GM18909 (cell line): Measurements from ENCODE around the gene HSPA1B.
"Not testable (repeated sequence)": the region's sequence is repeated elsewhere in the genome, so short reads cannot be mapped to it uniquely, and the experiment has no call there.

Source experiments
- ATAC-seq: cut with Tn5 transposase; IDR thresholded peaks from one replicate; pipeline ENCODE4 v1.9.1; 2021; ENCODE audit warnings: mild to moderate bottlenecking; ENCODE audit not compliant: unreplicated experiment, poor library complexity

HSPA1B gene

GRCh38 chr6:31823592-31824196 lies 3.8 kb upstream of the HSPA1B start:
- ATAC-seq = not testable (repeated sequence)

GRCh38 chr6:31825553-31825952 lies 2.0 kb upstream of the HSPA1B start:
- no peak for ATAC-seq

GRCh38 chr6:31826793-31827285 lies 699 bp upstream of the HSPA1B start:
- ATAC-seq = peak; percentile 21

- no peak for ATAC-seq
These were observed 2.2 kb downstream of the HSPA1B start for GRCh38 chr6:31829633-31830283.

- ATAC-seq = no peak
These were observed 3.4 kb downstream of the HSPA1B start for GRCh38 chr6:31830886-31831335.

GRCh38 chr6:31831350-31832215 lies 4.0 kb downstream of the HSPA1B start:
- ATAC-seq = no peak

- ATAC-seq = peak; percentile 42
These were observed 7.1 kb downstream of the HSPA1B start for GRCh38 chr6:31834367-31835250.

GRCh38 chr6:31836047-31836473 lies 8.5 kb downstream of the HSPA1B start:
- no peak for ATAC-seq

- ATAC-seq = no peak
These were observed 9.2 kb downstream of the HSPA1B start for GRCh38 chr6:31836474-31837368.

- no peak for ATAC-seq
These were observed 10.0 kb downstream of the HSPA1B start for GRCh38 chr6:31837369-31838113.

GRCh38 chr6:31838114-31838553 lies 10.6 kb downstream of the HSPA1B start:
- ATAC-seq = not testable (repeated sequence)

GRCh38 chr6:31838968-31839367 lies 11.4 kb downstream of the HSPA1B start:
- no peak for ATAC-seq

- not testable (repeated sequence) for ATAC-seq
These were observed 12.2 kb downstream of the HSPA1B start for GRCh38 chr6:31839779-31840126.

- ATAC-seq = no peak
These were observed 14.5 kb downstream of the HSPA1B start for GRCh38 chr6:31842053-31842452.

- no peak for ATAC-seq
These were observed 17.0 kb downstream of the HSPA1B start for GRCh38 chr6:31844507-31844906.

GRCh38 chr6:31847276-31847978 lies 19.9 kb downstream of the HSPA1B start:
- ATAC-seq = no peak

- no peak for ATAC-seq
These were observed 23.4 kb downstream of the HSPA1B start for GRCh38 chr6:31850765-31851484.
